Activated CD8-positive, alpha-beta memory T cell treated with anti-CD3 and anti-CD28 coated beads, Interleukin-2, amount 50 U/mL, for 24 hours (primary cell): ENCODE results near the gene RIMS1.
"Not testable (repeated sequence)": the region's sequence is repeated elsewhere in the genome, so short reads cannot be mapped to it uniquely, and the experiment has no call there.

Experiments used
- DNase-seq: peaks from one replicate; pipeline ENCODE4 v3.0.0-alpha.2; 2020; ENCODE audit errors: extremely low read depth

RIMS1 gene

DNA sequence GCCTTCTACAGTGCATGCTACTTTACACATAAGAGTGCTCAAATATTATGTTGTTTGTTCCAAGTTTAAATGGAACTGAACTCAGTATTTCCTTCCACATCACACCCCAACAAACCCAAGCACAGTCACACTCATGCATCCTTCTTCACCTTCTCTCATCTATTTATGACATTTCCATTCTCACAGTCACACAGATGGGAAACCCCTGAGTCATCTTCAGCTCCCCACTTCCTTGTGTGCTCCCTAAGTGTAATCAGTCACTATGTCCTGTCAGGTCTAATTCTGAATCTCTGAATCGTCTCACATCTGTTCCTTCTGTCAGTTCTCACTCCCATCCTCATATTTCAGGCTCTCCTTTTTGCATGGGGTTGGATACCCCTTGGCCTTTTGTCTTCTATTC lies 96.0 kb downstream of the RIMS1 start:
- no peak for DNase-seq

DNA sequence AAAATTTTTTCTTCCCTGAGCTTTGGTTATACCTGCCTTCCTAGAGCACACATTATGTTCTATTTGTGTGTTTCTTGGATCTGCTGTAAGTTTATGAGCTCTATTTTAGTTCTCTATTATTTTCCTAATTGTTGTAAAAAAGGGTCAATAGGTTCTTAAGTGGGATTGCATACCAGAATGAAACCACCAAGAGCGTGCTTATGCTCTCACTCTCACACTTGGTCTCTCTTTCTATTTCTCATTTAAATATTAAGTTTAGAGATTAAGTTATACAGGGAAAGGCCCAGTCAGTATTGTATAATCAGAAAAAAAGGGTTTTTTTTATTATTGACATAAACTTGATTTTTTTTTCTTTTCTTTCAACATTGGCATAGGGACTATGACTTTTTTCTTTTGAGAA lies 96.8 kb downstream of the RIMS1 start:
- no peak for DNase-seq

DNA sequence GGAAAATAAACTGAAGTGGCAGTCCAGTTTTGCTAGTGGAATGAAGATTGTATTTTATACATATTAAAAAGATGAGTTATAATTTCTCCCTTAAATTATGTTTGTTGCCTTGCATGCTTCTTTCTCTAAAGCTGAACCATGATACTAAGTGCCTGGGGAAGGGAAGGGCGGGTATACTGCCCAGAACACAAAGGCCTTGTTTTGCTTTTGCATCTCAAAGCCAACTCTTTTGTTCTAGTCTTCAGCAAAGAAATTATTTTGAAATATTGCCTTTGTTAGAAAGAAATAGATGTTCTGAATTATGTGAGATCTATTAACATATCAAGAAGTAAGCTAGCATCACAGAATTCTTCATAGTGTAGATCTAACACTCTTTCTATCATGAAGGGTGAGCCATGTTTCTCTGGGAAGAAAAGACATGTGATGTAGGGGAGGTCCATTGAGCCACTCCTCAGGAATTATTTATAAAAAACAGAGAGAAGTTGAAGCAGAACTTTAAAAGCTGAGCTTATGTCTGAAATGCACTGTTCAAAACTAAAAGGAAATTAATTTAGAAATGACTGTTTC lies 108.4 kb downstream of the RIMS1 start:
- no peak for DNase-seq

DNA sequence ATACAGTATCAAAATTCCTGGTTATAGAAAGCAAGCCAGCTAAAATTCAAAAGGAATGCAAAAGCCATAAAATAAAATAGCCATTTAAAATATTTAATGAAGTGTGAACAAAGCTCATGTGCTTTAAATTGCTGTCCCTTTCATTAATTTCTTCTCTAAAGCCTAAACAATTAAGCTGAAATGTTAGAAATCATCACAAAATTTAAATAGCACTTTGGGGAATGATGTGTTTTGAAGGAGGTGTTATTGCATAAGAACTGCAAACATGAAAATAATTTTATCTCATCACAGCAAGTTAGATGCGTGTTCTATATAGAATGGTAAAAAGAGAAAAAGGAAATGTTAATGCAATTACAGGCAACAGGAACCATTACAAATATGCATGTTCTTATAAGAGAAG lies 111.0 kb downstream of the RIMS1 start:
- DNase-seq = no peak

DNA sequence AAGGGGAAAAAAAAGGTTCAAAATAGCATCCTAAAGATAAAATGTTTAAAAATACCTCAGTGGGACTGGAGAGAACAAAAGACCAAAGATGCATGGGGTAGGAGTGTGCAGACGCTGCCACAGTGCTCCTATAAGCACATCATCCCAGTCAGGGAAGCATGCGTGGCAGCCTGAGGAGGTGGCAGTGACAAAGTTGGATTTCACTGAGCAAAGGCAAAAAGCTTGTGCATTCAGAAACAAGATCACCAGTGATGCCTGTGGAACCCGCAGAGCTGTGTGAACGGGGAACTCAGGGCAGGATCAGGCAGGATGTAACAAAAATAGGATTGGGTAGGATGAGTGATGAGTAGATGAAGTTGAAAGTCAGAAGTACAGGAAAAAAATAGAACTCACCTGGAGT lies 116.1 kb downstream of the RIMS1 start:
- DNase-seq = no peak

DNA sequence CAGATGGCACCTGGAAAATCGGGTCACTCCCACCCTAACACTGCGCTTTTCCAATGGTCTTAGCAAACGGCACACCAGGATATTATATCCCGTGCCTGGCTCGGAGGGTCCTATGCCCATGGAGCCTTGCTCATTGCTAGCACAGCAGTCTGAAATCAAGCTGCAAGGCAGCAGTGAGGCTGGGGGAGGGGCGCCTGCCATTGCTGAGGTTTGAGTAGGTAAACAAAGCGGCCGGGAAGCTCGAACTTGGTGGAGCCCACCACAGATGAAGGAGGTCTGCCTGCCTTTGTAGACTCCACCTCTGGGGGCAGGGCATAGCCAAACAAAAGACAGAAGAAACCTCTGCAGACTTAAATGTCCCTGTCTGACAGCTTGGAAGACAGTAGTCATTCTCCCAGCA lies 120.2 kb downstream of the RIMS1 start:
- not testable (repeated sequence) for DNase-seq

DNA sequence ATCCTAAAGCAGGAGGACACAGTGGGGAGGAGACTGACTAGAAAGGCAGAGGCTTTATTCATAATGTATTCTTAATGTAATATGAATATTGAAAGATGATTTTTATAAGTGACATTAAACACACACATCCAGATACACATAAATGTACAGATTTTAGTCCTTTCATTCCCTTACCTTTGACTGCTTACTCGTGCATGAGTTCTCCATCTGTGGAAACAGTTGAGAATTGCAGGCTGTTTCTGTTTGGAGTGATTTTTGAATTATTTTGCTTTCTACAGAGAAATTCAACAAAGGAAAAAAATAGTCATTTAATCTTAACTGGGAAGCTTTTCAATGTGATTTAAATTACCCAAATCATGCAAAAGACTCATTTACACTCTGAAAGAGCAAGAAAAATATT lies 136.5 kb downstream of the RIMS1 start:
- DNase-seq = no peak

DNA sequence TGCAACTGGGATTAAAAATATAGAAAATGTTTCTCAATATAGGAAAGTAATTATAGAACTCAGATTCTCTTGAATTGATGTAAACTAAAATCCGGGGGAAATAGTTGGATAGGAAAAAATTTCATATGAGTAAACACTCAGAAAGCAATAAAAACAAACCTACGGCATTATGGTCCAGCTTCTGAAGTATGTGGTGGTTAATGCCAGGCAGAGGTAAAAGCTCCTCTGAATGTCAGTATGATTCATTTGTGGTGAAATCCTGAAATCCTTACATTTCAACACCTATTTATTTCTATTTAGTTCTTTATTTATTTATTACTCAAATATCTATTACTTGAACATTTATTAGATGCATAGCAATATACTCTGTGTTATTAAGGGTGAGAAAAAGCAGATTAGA lies 145.1 kb downstream of the RIMS1 start:
- no peak for DNase-seq

DNA sequence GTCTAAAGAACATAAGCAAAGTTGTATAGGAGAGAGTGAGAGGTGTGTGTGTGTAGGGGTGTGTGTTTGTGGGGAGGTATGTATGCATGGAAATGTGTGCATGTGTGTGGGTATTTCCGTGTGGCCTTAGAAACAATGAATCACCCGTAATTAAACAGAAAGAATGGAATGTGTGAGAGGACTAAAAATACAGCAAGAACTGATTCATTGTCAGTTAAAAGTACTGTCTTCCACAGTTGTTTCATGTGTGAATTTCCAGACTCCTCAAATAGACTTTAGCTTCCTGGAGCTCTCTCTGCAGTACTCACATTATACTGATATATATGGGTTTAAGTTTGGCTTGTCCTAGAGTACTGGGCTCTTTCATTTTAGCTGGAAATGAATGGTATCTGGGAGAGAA lies 145.7 kb downstream of the RIMS1 start:
- DNase-seq = no peak

DNA sequence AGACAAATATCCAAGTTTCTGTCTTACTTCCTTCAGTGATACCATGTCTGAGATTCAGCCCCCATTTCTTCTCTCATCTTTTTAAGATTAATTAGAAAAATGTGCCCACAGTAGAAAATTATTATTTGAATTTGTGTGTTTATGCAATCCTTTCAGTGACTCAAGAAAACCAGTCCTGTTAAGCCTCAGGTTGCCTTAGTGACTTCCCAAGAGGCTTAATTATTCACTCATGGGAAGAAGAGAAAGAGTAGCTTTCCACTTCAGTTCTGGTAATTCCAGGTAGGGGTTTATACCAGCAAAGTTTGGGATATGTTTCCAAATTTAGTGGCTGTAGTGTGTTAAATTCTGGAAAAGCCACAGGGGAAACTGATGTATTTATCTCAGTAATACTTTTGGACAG lies 149.1 kb downstream of the RIMS1 start:
- no peak for DNase-seq

DNA sequence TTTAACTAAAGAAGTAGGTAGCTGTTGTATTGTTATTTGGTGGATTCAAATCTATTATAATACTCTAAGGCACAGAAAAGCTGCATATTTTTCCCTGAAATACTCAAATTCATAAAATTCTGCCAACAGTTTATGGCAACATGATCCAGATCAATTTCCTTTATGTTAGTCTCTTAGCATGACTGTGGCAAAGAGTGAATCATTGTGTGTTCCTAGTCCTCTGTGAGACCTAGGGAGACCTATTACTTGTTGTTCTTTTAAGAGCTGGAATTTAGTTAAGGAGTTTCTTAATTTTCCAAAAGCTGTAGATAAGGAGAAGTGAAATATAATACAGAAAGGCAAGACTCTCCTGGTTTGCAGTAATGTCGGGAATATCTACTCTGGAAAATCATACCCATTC lies 149.6 kb downstream of the RIMS1 start:
- no peak for DNase-seq

DNA sequence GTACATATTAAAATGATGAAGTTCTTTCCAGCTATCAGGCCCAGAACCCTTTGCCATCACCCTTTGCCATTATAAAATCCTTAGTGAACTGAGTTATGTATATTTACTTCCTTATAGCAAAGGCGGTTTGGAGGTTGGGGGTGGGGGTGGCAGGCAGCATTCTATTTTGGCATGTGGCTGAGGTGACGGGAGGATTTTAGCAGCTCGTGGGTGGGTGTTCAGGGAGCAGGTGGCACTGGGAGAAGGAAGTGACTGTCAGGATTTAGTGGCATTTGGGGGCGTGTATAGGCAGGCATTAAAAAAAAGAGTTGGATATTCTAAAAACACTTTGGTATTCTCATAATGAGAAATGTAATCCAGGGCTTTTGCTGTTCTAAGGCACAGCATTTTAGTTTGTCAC lies 150.7 kb downstream of the RIMS1 start:
- DNase-seq = no peak

DNA sequence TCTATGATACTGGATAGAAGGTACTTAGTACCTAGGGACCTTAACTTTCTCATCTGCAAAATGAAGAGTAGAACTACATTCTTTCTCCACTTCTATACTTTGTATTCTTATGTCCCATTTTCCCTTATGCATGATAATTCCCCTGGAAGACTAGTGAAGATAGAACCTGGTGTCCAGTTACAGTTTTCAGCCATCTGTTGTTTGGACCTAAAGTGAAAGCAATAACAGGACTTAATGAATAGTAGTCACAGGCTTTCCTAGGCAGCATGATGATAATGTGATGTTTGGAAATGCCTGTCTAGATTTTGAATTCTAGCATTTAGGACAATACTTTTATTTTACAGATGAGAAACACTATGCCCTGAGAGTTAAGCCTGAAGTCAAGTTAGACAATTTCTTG lies 153.8 kb downstream of the RIMS1 start:
- DNase-seq = no peak

DNA sequence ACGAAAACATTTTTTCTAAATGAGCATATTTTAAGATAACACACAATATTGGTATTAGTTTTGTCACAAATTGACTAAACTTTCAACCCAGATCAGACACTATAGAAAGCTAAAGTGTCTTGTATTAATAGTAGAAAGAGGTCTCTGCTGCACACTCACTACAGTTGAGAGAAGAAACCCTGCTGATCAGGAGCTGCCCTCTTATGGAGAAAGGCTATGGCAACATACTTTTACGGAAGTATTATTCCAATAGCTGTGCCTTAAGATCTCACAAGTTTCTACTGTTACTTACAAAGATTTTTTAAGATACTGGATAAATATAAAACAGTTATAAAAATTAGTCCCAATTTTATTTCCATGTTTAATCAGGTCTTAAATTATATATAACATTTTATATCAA lies 155.7 kb downstream of the RIMS1 start:
- DNase-seq = no peak

DNA sequence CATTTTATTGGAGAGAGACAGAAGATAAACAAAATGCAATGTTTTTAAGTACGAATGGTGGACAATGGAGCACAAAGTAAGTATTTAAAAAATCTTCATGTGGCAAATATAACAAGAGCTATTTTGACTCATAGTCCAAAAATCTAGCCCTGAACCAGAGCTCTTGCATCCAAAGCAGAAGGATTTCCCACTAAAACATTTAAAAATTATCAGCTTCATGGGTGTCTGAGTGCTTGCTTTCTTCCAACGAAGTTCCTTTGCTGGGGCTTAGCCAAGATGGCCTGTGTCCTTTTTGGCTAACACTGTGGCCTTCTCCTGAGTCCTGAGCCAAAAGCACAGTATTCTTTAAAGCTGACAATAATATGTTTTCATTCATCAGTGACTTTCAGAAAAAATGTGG lies 161.7 kb downstream of the RIMS1 start:
- DNase-seq = no peak

DNA sequence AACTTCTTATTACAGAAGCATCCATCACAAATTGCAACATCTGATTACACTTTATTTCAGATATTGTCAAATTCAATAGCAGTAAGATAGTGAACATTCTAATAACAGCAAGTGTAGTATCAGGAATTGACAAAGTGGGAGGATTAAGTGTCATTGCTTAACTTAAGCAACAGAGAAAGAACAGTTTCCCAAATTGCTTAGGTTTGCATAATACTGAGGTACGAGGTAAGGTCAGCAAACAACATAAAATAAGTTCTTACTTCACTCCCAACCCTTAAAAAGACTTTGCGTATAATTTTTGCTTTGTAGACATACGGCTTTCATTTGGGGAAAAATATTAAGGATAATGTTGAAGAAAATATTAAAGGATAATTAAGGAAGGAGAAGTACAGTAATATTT lies 163.0 kb downstream of the RIMS1 start:
- no peak for DNase-seq

DNA sequence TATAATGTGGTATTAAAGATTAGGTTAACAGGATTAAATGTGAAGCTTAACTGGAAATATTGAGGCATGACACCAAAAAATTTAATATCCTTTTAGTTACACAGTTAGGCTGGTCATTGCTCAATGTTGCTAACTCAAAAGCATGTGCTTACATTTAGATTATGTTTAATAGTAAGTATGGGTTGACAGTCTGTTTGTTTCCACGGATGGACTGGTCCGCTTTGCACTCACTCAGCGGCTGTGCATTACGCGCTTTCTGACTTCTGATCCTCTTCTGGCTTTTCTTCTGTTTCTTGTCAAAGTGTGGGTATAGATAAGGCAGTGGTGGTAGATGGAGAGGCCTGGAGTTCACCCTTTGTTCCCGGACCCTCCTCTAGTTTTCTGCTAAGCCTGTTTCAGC lies 174.9 kb downstream of the RIMS1 start:
- DNase-seq = no peak

DNA sequence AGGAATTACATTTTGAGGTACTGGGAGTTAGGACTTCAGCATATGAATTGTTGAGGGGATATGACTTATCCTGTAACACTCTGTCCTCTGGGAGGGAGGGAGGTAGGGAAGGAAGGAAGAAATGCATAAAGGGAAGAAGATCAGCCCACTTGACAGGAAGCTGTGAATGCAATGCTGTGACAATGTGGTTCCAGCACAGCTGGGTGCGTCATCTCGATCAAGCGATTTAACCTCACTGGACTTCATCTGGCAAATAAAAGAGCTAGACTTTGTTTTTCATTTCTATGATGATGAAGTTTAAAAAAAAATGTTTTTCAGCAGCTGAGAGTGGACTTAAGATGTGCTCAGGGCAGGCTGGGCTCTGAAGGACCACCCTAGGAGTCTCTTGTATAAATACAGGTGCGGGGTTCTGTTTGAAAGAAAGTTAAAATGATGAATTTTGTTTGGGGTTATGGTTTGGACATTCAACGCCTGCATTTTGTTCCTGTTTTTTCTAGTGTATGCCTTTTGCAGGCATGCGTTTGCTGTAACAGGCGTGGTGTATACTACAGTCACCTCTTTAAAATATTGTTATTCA lies 178.1 kb downstream of the RIMS1 start:
- no peak for DNase-seq

DNA sequence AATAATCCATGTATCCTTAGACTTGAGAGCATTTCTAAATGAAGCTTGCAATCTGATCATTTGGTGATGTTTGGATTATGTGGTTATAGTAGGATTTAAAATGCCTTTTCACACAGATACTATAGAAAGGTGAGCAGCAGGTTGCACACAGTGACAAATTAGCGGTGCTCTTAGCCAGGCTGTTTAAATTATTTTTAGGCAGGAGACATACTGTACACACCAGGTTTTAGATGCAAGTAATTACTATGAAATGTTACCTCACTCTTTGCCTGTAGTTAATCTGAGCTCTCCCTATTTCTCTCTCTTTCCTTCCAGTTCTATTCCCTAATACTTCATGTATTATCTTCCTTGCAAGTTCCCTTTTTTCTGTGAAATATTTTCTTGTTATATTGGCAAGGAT lies 191.7 kb downstream of the RIMS1 start:
- no peak for DNase-seq

DNA sequence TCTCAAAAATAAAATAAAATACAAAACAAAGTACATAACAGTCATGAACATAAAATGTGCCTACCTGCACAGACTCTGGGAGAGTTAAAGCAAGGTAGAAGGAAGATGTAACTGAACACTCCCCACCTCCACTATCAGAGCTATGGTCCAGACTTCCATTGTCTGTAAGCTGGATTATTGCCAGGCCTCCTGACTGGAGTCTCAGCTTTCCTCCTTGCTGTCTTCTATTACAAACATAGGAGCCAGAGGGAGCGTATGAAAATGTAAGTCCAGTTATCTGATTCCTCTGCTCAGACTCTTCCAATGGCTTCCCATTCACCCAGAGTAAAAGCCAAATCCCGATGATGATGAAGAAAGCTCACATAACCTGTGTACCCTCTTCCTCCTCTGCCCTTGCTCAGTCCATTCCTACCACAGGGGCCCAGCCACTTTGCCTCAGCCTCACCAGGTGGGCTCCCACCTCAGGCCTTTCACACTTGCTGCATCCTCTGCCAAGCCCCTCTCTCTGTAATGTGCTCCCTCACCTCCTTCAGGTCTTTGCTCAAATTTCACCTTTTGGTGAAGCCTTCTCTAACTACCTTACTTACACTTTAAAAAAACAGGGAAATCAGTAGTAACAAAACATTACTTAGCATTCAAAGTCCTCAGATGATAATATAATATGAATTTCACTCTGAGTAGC lies 194.1 kb downstream of the RIMS1 start:
- no peak for DNase-seq

DNA sequence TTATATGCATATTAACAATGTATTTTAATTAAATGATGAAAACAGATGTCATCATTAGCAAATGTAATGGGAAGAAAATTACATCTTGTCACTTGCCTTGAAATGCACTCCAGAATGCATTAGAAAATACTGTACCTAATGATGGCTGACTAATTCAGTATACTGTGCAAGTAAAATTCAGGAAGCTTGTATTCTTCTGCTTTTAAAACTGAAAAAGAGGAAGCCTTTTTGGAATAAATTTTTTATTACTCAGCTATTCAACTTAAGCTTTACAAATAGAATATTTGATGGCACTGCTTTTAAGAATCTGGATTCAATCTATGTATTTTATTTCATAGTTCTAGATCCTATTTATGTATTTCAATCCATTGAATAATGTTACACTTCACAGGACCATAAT lies 195.5 kb downstream of the RIMS1 start:
- no peak for DNase-seq

DNA sequence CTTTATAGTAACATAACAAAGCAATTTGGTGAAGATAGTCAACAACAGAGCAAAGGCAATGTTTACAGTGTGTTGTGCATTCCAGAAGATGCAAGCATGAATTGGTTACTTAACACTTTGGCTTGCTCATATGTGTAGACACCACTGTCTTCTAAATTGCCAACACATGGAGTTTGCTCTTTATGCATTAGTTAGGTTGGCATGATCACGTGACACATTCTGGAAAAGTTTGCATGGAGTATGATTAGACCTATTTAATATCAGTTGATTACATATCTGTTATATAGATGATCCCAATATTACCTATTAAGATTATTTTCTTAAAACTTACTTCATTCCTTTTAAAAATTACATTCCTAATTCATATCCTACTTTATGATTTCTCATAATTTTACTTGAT lies 197.6 kb downstream of the RIMS1 start:
- no peak for DNase-seq

DNA sequence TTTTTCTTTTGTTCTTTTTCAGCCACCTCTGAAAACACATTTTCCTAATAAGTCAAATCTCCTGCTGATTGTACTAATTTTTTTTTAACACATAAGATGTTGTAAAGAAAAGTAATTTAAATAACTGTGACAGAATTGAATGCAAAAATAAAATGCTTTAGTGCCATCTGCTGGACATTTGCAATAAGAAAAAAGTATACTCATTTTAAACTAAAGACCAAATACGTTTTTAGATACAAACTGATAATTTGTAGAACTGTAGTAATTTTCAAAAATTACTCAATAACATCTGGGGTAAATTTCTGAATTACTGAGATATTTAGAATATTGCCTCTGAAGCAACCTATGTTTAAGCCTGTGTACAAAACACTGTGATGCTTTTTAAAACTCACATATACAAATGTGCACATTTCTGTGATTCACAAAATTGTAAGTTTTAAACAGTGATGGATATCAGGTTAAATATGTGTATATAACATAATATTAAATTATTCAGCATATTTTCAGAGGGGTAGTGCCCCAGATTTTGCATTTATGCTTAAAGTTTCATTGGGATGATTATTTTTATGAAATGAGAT lies 198.7 kb downstream of the RIMS1 start:
- no peak for DNase-seq

DNA sequence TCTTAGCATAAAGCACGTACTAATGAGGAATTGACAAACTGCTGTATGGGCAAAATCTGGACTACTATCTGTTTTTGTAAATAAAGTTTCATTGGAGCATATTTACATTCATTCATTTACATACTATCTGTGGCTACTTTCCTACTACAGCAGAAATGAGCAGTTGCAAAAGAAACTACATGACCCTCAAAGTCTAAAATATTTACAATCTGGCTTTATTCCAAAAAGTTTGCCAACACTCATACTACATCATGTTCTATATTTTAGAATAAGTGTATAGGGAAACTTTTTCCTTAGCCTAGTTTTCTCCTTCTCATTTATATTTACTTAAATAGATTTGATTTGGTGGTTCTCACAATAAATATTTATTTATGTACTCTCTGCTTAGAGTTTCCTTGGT lies 208.2 kb downstream of the RIMS1 start:
- no peak for DNase-seq
